WTC11 (cell line): ENCODE measurements around the gene IPP. TPM values are rescaled to one million over a fixed set of nuclear protein-coding genes. Genes with fewer than 3 reads are reported as not detected.

Source experiments
- ATAC-seq: fragments of 200-7000 bp; cut with Tn5 transposase; 2 replicates; pipeline ENCODE4 v1.10.0; 2021; ENCODE audit warnings: mild to moderate bottlenecking, moderate library complexity
- CTCF ChIA-PET: fragments of 300-600 bp; sonication (Branson Sonifier 250); formaldehyde crosslinking; loops from one replicate; lab custom pipeline; 2021; ENCODE audit warnings: antibody characterized with exemption; lab: Charles Lee
- POLR2A ChIA-PET: fragments of 350-600 bp; sonication (Branson Sonifier 250); formaldehyde crosslinking; loops from one replicate; lab custom pipeline; 2021; ENCODE audit warnings: antibody characterized with exemption; lab: Charles Lee
- DNase-seq: peaks from one replicate; pipeline ENCODE4 v3.0.0; 2021; ENCODE audit warnings: low spot score
- H3K27ac Mint-ChIP-seq: 2 replicates; pipeline ENCODE4 v1.8.0; 2021; ENCODE audit warnings: mixed read lengths
- H3K27me3 Mint-ChIP-seq: 2 replicates; pipeline ENCODE4 v1.8.0; 2021; ENCODE audit warnings: low read depth, mild to moderate bottlenecking, moderate library complexity, mixed read lengths
- H3K36me3 Mint-ChIP-seq: 2 replicates; pipeline ENCODE4 v1.8.0; 2021; ENCODE audit warnings: mixed read lengths
- H3K4me1 Mint-ChIP-seq: 2 replicates; pipeline ENCODE4 v1.8.0; 2022; ENCODE audit warnings: mixed read lengths
- H3K4me3 Mint-ChIP-seq: 2 replicates; pipeline ENCODE4 v1.8.0; 2021; ENCODE audit warnings: mild to moderate bottlenecking, moderate library complexity, mixed read lengths
- H3K9me3 Mint-ChIP-seq: 2 replicates; pipeline ENCODE4 v1.8.0; 2021; ENCODE audit warnings: mixed read lengths
- ATF3 ChIP-seq: sonication (generic); formaldehyde crosslinking; conservative IDR thresholded peaks from 2 replicates; pipeline ENCODE4 v1.8.1; 2022; ENCODE audit warnings: mild to moderate bottlenecking, missing genetic modification reagents
- FOXP1 ChIP-seq: sonication (generic); formaldehyde crosslinking; IDR thresholded peaks from 2 replicates; pipeline ENCODE4 v1.8.0; 2022; ENCODE audit warnings: missing genetic modification reagents, mild to moderate bottlenecking, moderate library complexity, borderline replicate concordance
- JUN ChIP-seq: sonication (generic); formaldehyde crosslinking; IDR thresholded peaks from 2 replicates; pipeline ENCODE4 v1.8.0; 2023; ENCODE audit warnings: mild to moderate bottlenecking, missing genetic modification reagents
- NFYB ChIP-seq: sonication (generic); formaldehyde crosslinking; conservative IDR thresholded peaks from 2 replicates; pipeline ENCODE4 v1.8.0; 2022; ENCODE audit warnings: low read depth, missing genetic modification reagents
- PRRX2 ChIP-seq: fragments of 250-450 bp; sonication (Bioruptor Pico); IDR thresholded peaks from 2 replicates; pipeline ENCODE4 v1.8.0; 2021; ENCODE audit warnings: mild to moderate bottlenecking
- RELA ChIP-seq: sonication (generic); formaldehyde crosslinking; IDR thresholded peaks from 2 replicates; pipeline ENCODE4 v1.8.1; 2022; ENCODE audit warnings: missing genetic modification reagents, mild to moderate bottlenecking, borderline replicate concordance
- SOX15 ChIP-seq: fragments of 250-450 bp; sonication (Bioruptor Pico); IDR thresholded peaks from 2 replicates; pipeline ENCODE4 v1.9.0; 2021; ENCODE audit warnings: mild to moderate bottlenecking
- STAT6 ChIP-seq: sonication (generic); formaldehyde crosslinking; conservative IDR thresholded peaks from 2 replicates; pipeline ENCODE4 v1.8.1; 2023; ENCODE audit warnings: mild to moderate bottlenecking, low read depth, missing genetic modification reagents, moderate library complexity
- TEAD1 ChIP-seq: sonication (generic); formaldehyde crosslinking; IDR thresholded peaks from 2 replicates; pipeline ENCODE4 v1.8.0; 2022; ENCODE audit warnings: mild to moderate bottlenecking, missing genetic modification reagents
- ZBTB21 ChIP-seq: sonication (generic); formaldehyde crosslinking; IDR thresholded peaks from 2 replicates; pipeline ENCODE4 v1.8.1; 2023; ENCODE audit warnings: mild to moderate bottlenecking, missing genetic modification reagents, borderline replicate concordance
- ZMAT4 ChIP-seq: fragments of 250-450 bp; sonication (Bioruptor Pico); IDR thresholded peaks from 2 replicates; pipeline ENCODE4 v1.9.0; 2021; ENCODE audit warnings: mild to moderate bottlenecking
- ZNF121 ChIP-seq: sonication (generic); formaldehyde crosslinking; IDR thresholded peaks from 2 replicates; pipeline ENCODE4 v1.8.0; 2023; ENCODE audit warnings: missing genetic modification reagents
- ZNF138 ChIP-seq: sonication (generic); formaldehyde crosslinking; conservative IDR thresholded peaks from 2 replicates; pipeline ENCODE4 v1.8.1; 2022; ENCODE audit warnings: mild to moderate bottlenecking, moderate library complexity, missing genetic modification reagents
- ZNF219 ChIP-seq: sonication (generic); formaldehyde crosslinking; IDR thresholded peaks from 2 replicates; pipeline ENCODE4 v1.8.0; 2023; ENCODE audit warnings: missing genetic modification reagents, mild to moderate bottlenecking, borderline replicate concordance
- ZNF396 ChIP-seq: fragments of 250-450 bp; sonication (Bioruptor Pico); IDR thresholded peaks from 2 replicates; pipeline ENCODE4 v1.8.0; 2021; ENCODE audit warnings: mild to moderate bottlenecking, moderate library complexity, borderline replicate concordance
- ZSCAN18 ChIP-seq: fragments of 250-450 bp; sonication (Bioruptor Pico); IDR thresholded peaks from 2 replicates; pipeline ENCODE4 v2.1.2; 2022; ENCODE audit warnings: mild to moderate bottlenecking, moderate library complexity
- total RNA-seq: library from RNA; stranded (reverse); gene quantifications from 3 replicates; pipeline ENCODE4 v1.2.3, GENCODE V29; 2021
- TF ChIP-seq, protein P1 (sequence below): sonication (generic); formaldehyde crosslinking; IDR thresholded peaks from 2 replicates; pipeline ENCODE4 v1.8.1; 2022; ENCODE audit warnings: missing genetic modification reagents, borderline replicate concordance
- TF ChIP-seq, protein P2 (sequence below): sonication (generic); formaldehyde crosslinking; IDR thresholded peaks from 2 replicates; pipeline ENCODE4 v1.8.1; 2022; ENCODE audit warnings: mild to moderate bottlenecking, moderate library complexity, missing genetic modification reagents
- TF ChIP-seq, protein P3 (sequence below): sonication (generic); formaldehyde crosslinking; IDR thresholded peaks from 2 replicates; pipeline ENCODE4 v1.8.1; 2022; ENCODE audit warnings: low read depth, mild to moderate bottlenecking, moderate library complexity, missing genetic modification reagents, borderline replicate concordance
- TF ChIP-seq, protein P4 (sequence below): sonication (generic); formaldehyde crosslinking; IDR thresholded peaks from 2 replicates; pipeline ENCODE4 v1.8.1; 2023; ENCODE audit warnings: mild to moderate bottlenecking, missing genetic modification reagents

IPP gene
- total RNA-seq, 1 experiment from 2014 or later, result 6.3 TPM

- TF ChIP-seq, protein P1, sequence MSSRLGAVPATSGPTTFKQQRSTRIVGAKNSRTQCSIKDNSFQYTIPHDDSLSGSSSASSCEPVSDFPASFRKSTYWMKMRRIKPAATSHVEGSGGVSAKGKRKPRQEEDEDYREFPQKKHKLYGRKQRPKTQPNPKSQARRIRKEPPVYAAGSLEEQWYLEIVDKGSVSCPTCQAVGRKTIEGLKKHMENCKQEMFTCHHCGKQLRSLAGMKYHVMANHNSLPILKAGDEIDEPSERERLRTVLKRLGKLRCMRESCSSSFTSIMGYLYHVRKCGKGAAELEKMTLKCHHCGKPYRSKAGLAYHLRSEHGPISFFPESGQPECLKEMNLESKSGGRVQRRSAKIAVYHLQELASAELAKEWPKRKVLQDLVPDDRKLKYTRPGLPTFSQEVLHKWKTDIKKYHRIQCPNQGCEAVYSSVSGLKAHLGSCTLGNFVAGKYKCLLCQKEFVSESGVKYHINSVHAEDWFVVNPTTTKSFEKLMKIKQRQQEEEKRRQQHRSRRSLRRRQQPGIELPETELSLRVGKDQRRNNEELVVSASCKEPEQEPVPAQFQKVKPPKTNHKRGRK, result no peak
- TF ChIP-seq ZSCAN18 (CRISPR knock-in tag) (no peak), ZNF219 (CRISPR knock-in tag) (no peak), TEAD1 (no peak)
Observed at GRCh38 chr1:45716700-45717099, 33.8 kb downstream of the IPP start (continued).

- Mint-ChIP-seq H3K9me3 (no peaks in the 10 kb centered on the region), H3K27ac (no peak overlapping the region), H3K36me3 (no peaks in the 10 kb centered on the region), H3K4me1 (no peaks in the 10 kb centered on the region), H3K4me3 (no peak overlapping the region), H3K27me3 (no peaks in the 10 kb centered on the region)
- ATAC-seq (no peak), DNase-seq (no peak)
- ChIA-PET CTCF (no interaction called here), POLR2A (no interaction called here)
- TF ChIP-seq ZMAT4 (CRISPR knock-in tag) (no peak), SOX15 (CRISPR knock-in tag) (no peak), STAT6 (CRISPR knock-in tag) (no peak), ZBTB21 (CRISPR knock-in tag) (no peak), ATF3 (CRISPR knock-in tag) (no peak), PRRX2 (CRISPR knock-in tag) (no peak), ZNF138 (CRISPR knock-in tag) (no peak), JUN (CRISPR knock-in tag) (no peak), FOXP1 (CRISPR knock-in tag) (no peak), NFYB (CRISPR knock-in tag) (no peak), ZNF396 (CRISPR knock-in tag) (no peak), ZNF121 (CRISPR knock-in tag) (no peak), RELA (CRISPR knock-in tag) (no peak)
- TF ChIP-seq, protein P2, sequence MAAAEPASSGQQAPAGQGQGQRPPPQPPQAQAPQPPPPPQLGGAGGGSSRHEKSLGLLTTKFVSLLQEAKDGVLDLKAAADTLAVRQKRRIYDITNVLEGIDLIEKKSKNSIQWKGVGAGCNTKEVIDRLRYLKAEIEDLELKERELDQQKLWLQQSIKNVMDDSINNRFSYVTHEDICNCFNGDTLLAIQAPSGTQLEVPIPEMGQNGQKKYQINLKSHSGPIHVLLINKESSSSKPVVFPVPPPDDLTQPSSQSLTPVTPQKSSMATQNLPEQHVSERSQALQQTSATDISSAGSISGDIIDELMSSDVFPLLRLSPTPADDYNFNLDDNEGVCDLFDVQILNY, result no peak
- TF ChIP-seq, protein P3, sequence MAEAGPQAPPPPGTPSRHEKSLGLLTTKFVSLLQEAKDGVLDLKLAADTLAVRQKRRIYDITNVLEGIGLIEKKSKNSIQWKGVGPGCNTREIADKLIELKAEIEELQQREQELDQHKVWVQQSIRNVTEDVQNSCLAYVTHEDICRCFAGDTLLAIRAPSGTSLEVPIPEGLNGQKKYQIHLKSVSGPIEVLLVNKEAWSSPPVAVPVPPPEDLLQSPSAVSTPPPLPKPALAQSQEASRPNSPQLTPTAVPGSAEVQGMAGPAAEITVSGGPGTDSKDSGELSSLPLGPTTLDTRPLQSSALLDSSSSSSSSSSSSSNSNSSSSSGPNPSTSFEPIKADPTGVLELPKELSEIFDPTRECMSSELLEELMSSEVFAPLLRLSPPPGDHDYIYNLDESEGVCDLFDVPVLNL, result no peak
- TF ChIP-seq, protein P4, sequence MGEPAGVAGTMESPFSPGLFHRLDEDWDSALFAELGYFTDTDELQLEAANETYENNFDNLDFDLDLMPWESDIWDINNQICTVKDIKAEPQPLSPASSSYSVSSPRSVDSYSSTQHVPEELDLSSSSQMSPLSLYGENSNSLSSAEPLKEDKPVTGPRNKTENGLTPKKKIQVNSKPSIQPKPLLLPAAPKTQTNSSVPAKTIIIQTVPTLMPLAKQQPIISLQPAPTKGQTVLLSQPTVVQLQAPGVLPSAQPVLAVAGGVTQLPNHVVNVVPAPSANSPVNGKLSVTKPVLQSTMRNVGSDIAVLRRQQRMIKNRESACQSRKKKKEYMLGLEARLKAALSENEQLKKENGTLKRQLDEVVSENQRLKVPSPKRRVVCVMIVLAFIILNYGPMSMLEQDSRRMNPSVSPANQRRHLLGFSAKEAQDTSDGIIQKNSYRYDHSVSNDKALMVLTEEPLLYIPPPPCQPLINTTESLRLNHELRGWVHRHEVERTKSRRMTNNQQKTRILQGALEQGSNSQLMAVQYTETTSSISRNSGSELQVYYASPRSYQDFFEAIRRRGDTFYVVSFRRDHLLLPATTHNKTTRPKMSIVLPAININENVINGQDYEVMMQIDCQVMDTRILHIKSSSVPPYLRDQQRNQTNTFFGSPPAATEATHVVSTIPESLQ (CRISPR knock-in tag), result no peak
Observed at GRCh38 chr1:45713711-45714110, 36.7 kb downstream of the IPP start.
